Endothelial cell of umbilical vein (primary cell): ENCODE results near the gene DAB2.

Experiments used
- EZH2 ChIP-seq: IDR thresholded peaks from 2 replicates; pipeline ENCODE4 v1.6.1; 2012; ENCODE audit warnings: borderline replicate concordance, low read depth, mild to moderate bottlenecking, moderate library complexity, low read length, inconsistent platforms; ENCODE audit not compliant: severe bottlenecking
- GATA2 ChIP-seq: IDR thresholded peaks from 2 replicates; pipeline ENCODE4 v1.7.0; 2011; ENCODE audit warnings: low read depth, mild to moderate bottlenecking, moderate library complexity, mixed read lengths, low read length; ENCODE audit not compliant: insufficient read length, insufficient read depth
- JUN ChIP-seq: IDR thresholded peaks from 2 replicates; pipeline ENCODE4 v1.6.1; 2011; ENCODE audit warnings: borderline replicate concordance, low read depth; ENCODE audit not compliant: insufficient read length, insufficient read depth
- POLR2A ChIP-seq: IDR thresholded peaks from 2 replicates; pipeline ENCODE4 v1.6.1; 2012; ENCODE audit warnings: low read depth, mild to moderate bottlenecking, control low read depth, low read length
- POLR2AphosphoS5 ChIP-seq: IDR thresholded peaks from 2 replicates; pipeline ENCODE4 v1.6.1; 2012; ENCODE audit warnings: low read depth, mild to moderate bottlenecking, control low read depth, low read length, moderate library complexity; ENCODE audit not compliant: insufficient read depth
- TF ChIP-seq, protein P1 (sequence below), 2 donors: IDR thresholded peaks; 1 replicate in 1 of 2; 2 replicates in 1 of 2; pipeline ENCODE4 v1.5.1; 2011; ENCODE audit warnings: low read length in 2 of 2, mild to moderate bottlenecking in 2 of 2, moderate library complexity in 2 of 2, control low read depth in 1 of 2, inconsistent platforms in 1 of 2, low read depth in 1 of 2; ENCODE audit not compliant: insufficient read depth in 1 of 2; ENCODE audit errors: extremely low read depth in 1 of 2

- TF ChIP-seq GATA2 (no peak), POLR2A (no peak), POLR2AphosphoS5 (no peak), JUN (no peak), EZH2 (no peak)
- TF ChIP-seq, protein P1, sequence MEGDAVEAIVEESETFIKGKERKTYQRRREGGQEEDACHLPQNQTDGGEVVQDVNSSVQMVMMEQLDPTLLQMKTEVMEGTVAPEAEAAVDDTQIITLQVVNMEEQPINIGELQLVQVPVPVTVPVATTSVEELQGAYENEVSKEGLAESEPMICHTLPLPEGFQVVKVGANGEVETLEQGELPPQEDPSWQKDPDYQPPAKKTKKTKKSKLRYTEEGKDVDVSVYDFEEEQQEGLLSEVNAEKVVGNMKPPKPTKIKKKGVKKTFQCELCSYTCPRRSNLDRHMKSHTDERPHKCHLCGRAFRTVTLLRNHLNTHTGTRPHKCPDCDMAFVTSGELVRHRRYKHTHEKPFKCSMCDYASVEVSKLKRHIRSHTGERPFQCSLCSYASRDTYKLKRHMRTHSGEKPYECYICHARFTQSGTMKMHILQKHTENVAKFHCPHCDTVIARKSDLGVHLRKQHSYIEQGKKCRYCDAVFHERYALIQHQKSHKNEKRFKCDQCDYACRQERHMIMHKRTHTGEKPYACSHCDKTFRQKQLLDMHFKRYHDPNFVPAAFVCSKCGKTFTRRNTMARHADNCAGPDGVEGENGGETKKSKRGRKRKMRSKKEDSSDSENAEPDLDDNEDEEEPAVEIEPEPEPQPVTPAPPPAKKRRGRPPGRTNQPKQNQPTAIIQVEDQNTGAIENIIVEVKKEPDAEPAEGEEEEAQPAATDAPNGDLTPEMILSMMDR (IDR thresholded peaks at IDR 0.05; ENCODE audit: extremely low read depth in 1 of 2, insufficient read depth in 1 of 2, low read depth in 1 of 2, low read length in 2 of 2), result no peak
Observed at GRCh38 chr5:39395521-39395920, 29.3 kb downstream of the DAB2 start.
